ENCODE results near the gene MGMT.

DNA sequence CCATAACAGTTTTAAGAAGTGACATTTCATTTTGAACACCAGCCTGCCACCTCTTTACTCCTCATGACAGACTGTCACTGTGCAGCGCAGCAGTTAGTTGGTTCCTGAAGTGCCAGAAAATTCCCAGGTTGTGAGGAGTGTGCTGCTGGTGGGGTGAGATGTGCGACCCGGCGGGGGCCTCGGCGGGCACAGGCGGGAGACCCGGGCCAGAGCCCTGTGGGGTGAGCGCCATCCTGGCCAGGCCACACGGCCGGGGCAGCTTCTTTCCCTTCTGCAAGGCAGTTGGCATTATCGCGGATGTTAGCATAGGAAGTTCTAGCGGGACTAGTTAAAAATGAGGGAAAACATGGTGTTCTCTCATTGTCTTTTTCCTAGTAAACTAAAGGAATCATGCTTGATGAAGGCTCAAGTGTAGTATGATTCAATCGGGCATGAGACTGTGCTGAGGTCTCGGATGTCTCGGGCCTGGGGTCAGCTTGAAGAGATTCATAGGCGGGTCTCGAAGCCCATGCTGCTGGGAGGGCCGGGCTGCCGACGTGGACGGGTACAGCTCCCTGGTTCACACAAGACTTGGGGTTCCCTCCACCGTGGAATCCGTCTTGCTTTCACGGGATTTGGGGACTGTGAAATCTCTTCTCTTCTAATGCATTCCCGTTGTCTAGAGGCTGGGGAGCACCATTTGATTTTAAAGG, 56.1 kb downstream of the MGMT start:
- TF ChIP-seq, protein P1, sequence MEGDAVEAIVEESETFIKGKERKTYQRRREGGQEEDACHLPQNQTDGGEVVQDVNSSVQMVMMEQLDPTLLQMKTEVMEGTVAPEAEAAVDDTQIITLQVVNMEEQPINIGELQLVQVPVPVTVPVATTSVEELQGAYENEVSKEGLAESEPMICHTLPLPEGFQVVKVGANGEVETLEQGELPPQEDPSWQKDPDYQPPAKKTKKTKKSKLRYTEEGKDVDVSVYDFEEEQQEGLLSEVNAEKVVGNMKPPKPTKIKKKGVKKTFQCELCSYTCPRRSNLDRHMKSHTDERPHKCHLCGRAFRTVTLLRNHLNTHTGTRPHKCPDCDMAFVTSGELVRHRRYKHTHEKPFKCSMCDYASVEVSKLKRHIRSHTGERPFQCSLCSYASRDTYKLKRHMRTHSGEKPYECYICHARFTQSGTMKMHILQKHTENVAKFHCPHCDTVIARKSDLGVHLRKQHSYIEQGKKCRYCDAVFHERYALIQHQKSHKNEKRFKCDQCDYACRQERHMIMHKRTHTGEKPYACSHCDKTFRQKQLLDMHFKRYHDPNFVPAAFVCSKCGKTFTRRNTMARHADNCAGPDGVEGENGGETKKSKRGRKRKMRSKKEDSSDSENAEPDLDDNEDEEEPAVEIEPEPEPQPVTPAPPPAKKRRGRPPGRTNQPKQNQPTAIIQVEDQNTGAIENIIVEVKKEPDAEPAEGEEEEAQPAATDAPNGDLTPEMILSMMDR (IDR thresholded peaks at IDR 0.05) = no peak
- no peak for TF ChIP-seq POLR2AphosphoS5 (IDR thresholded peaks at IDR 0.05)
- no peak for TF ChIP-seq POLR2A (IDR thresholded peaks at IDR 0.05)
